Liver (tissue), 9 donors: Measurements from ENCODE around the gene EXOG. TPM values are rescaled to one million over a fixed set of nuclear protein-coding genes. Genes with fewer than 3 reads are reported as not detected.

Experiments
- DNase-seq: peaks from one replicate; pipeline ENCODE4 v3.0.0-alpha.2; 2017; ENCODE audit warnings: low spot score
- H3K27ac ChIP-seq, 2 donors: one replicate each; pipeline ENCODE4 v1.7.0; 2013; ENCODE audit warnings: inconsistent platforms in 2 of 2, low read length in 2 of 2, control low read depth in 1 of 2, low read depth in 1 of 2, mild to moderate bottlenecking in 1 of 2
- H3K27me3 ChIP-seq, 4 donors: one replicate each; pipeline versions ENCODE4 v1.6.1 to v1.7.0; 2013; ENCODE audit warnings: low read length in 3 of 4, inconsistent platforms in 1 of 4, mild to moderate bottlenecking in 1 of 4, moderate library complexity in 1 of 4; ENCODE audit not compliant: control insufficient read depth in 4 of 4, insufficient read depth in 4 of 4
- H3K36me3 ChIP-seq, 4 donors: one replicate each; pipeline versions ENCODE4 v1.6.1 to v1.7.0; 2013; ENCODE audit warnings: low read length in 3 of 4, mild to moderate bottlenecking in 3 of 4, low read depth in 1 of 4, moderate library complexity in 1 of 4; ENCODE audit not compliant: control insufficient read depth in 4 of 4, insufficient read depth in 3 of 4
- H3K4me1 ChIP-seq, 4 donors: one replicate each; pipeline versions ENCODE4 v1.6.1 to v1.7.0; 2013; ENCODE audit warnings: low read length in 3 of 4, mild to moderate bottlenecking in 3 of 4, moderate library complexity in 1 of 4; ENCODE audit not compliant: control insufficient read depth in 4 of 4, insufficient read depth in 4 of 4
- H3K4me3 ChIP-seq, 3 donors: one replicate each; pipeline versions ENCODE4 v1.6.1 to v1.7.0; 2013; ENCODE audit warnings: low read length in 3 of 3, control low read depth in 1 of 3, low read depth in 1 of 3, mild to moderate bottlenecking in 1 of 3
- H3K9ac ChIP-seq, 2 donors: one replicate each; pipeline ENCODE4 v1.7.0; 2013; ENCODE audit warnings: low read length in 2 of 2, mild to moderate bottlenecking in 2 of 2, moderate library complexity in 2 of 2, control low read depth in 1 of 2, low read depth in 1 of 2
- H3K9me3 ChIP-seq, 4 donors: one replicate each; pipeline versions ENCODE4 v1.6.1 to v1.7.0; 2013; ENCODE audit warnings: low read length in 3 of 4; ENCODE audit not compliant: control insufficient read depth in 4 of 4
- EGR1 ChIP-seq, 2 donors: IDR thresholded peaks; 2 replicates each; pipeline ENCODE4 v1.6.1; 2016 to 2018; ENCODE audit warnings: antibody characterized with exemption in 2 of 2, low read depth in 2 of 2
- FOXA1 ChIP-seq: IDR thresholded peaks from 2 replicates; pipeline ENCODE4 v1.6.1; 2016; ENCODE audit warnings: antibody characterized with exemption
- FOXA2 ChIP-seq: IDR thresholded peaks from 2 replicates; pipeline ENCODE4 v1.6.1; 2016; ENCODE audit warnings: antibody characterized with exemption
- GABPA ChIP-seq, 2 donors: IDR thresholded peaks in 1 of 2; conservative IDR thresholded peaks in 1 of 2; 2 replicates each; pipeline ENCODE4 v1.6.1; 2016; ENCODE audit warnings: antibody characterized with exemption in 2 of 2, mild to moderate bottlenecking in 1 of 2, moderate library complexity in 1 of 2
- HNF4A ChIP-seq, 2 donors: conservative IDR thresholded peaks; 2 replicates each; pipeline ENCODE4 v1.6.1; 2016; ENCODE audit warnings: antibody characterized with exemption in 2 of 2, mild to moderate bottlenecking in 2 of 2
- HNF4G ChIP-seq: IDR thresholded peaks from 2 replicates; pipeline ENCODE4 v1.6.1; 2016; ENCODE audit warnings: antibody characterized with exemption
- JUND ChIP-seq, 2 donors: IDR thresholded peaks; 2 replicates each; pipeline ENCODE4 v1.6.1; 2016; ENCODE audit warnings: antibody characterized with exemption in 2 of 2
- RAD21 ChIP-seq, 2 donors: IDR thresholded peaks; 2 replicates each; pipeline ENCODE4 v1.6.1; 2016; ENCODE audit warnings: antibody characterized with exemption in 2 of 2, mild to moderate bottlenecking in 2 of 2
- RXRA ChIP-seq, 2 donors: IDR thresholded peaks; 2 replicates each; pipeline ENCODE4 v1.6.1; 2017 to 2018; ENCODE audit warnings: antibody characterized with exemption in 2 of 2, mild to moderate bottlenecking in 1 of 2
- SP1 ChIP-seq: IDR thresholded peaks from 2 replicates; pipeline ENCODE4 v1.6.1; 2018; ENCODE audit warnings: antibody characterized with exemption, mild to moderate bottlenecking
- TAF1 ChIP-seq: conservative IDR thresholded peaks from 2 replicates; pipeline ENCODE4 v1.6.1; 2016; ENCODE audit warnings: antibody characterized with exemption, mild to moderate bottlenecking
- YY1 ChIP-seq: IDR thresholded peaks from 2 replicates; pipeline ENCODE4 v1.6.1; 2016; ENCODE audit warnings: antibody characterized with exemption, mild to moderate bottlenecking
- WGBS: extraction: QIAGEN DNeasy Blood & Tissue Kit; methylation state at CpG from one replicate; pipeline ENCODE4 v1.1.7; 2013; 5-methylcytosine and 5-hydroxymethylcytosine counted together
- polyA plus RNA-seq, 2 donors: library from polyadenylated mRNA; stranded (reverse) in 1 of 2; unstranded in 1 of 2; fragments of 200-250 nt in 1 of 2; fragments of >200 nt in 1 of 2; fragmentation: Nextera tagmentation in 1 of 2; extraction: Ambion mirVana in 1 of 2; gene quantifications; one replicate each; pipeline versions ENCODE4 v1.2.1 to v1.2.3, GENCODE V29; 2013 to 2015
- total RNA-seq, 2 donors: library from RNA; depleted of rRNA; stranded (reverse); fragments of >200 nt; gene quantifications; one replicate each; pipeline ENCODE4 v1.2.3, GENCODE V29; 2014
- TF ChIP-seq, protein P1 (sequence below): IDR thresholded peaks from 2 replicates; pipeline ENCODE4 v1.6.1; 2016; ENCODE audit warnings: antibody characterized with exemption
- TF ChIP-seq, protein P2 (sequence below): fragments of 150-350 bp; IDR thresholded peaks from 2 replicates; pipeline ENCODE4 v1.5.1; 2017; ENCODE audit warnings: improper control_type of control experiment, low read depth, low read length; ENCODE audit not compliant: missing input control
- TF ChIP-seq, protein P3 (sequence below): IDR thresholded peaks from 2 replicates; pipeline ENCODE4 v1.6.1; 2016; ENCODE audit warnings: antibody characterized with exemption, mild to moderate bottlenecking
- TF ChIP-seq, protein P4 (sequence below): IDR thresholded peaks from 2 replicates; pipeline ENCODE4 v1.6.1; 2016; ENCODE audit warnings: antibody characterized with exemption
- TF ChIP-seq, protein P5 (sequence below): IDR thresholded peaks from 2 replicates; pipeline ENCODE4 v1.6.1; 2016; ENCODE audit warnings: antibody characterized with exemption
- donor health status: healthy.
- donor health status: healthy.
- donor health status: healthy.
- donor health status: healthy.
- donor health status: healthy.

EXOG gene
- total and polyA plus RNA-seq, 4 donors = 2.1 to 4.4 (median 3.9) TPM

DNA sequence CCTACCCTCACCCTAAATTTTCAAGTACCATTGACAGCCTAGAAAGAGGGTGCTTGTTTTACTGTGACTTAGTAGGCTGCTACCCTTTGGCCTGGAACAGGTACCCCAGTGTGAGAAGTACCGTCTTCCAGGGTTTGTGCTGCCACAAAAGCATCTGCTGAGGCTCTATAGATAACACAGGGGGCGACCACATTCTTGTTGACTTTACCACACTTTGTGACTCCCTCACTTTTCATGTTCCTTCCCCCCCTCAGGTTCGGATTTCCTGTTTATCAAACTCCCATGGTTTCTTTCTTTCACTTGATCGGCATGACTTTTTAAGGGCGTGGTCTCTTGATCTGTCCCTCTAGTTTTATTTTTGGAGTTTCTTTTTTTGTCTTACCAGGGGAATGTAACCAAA is 23.5 kb downstream of the EXOG start:
- H3K36me3 ChIP-seq = peaks cover 0 to 7% (median under 1%) of the 10 kb centered on the region in 4 donors
- H3K9me3 ChIP-seq = no peaks in the 10 kb centered on the region
- H3K27ac ChIP-seq = no peak overlapping the region
- H3K4me3 ChIP-seq = no peak overlapping the region
- no peak overlapping the region for H3K9ac ChIP-seq
- no peaks in the 10 kb centered on the region for H3K4me1 ChIP-seq
- WGBS = 73% methylated on average over 5 of the region's 5 CpGs
- no peak for TF ChIP-seq EGR1 (IDR thresholded peaks at IDR 0.05; ENCODE audit: low read depth in 2 of 2)
- TF ChIP-seq, protein P1, sequence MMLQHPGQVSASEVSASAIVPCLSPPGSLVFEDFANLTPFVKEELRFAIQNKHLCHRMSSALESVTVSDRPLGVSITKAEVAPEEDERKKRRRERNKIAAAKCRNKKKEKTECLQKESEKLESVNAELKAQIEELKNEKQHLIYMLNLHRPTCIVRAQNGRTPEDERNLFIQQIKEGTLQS = no peak
- TF ChIP-seq FOXA2 = no peak
- TF ChIP-seq, protein P2, sequence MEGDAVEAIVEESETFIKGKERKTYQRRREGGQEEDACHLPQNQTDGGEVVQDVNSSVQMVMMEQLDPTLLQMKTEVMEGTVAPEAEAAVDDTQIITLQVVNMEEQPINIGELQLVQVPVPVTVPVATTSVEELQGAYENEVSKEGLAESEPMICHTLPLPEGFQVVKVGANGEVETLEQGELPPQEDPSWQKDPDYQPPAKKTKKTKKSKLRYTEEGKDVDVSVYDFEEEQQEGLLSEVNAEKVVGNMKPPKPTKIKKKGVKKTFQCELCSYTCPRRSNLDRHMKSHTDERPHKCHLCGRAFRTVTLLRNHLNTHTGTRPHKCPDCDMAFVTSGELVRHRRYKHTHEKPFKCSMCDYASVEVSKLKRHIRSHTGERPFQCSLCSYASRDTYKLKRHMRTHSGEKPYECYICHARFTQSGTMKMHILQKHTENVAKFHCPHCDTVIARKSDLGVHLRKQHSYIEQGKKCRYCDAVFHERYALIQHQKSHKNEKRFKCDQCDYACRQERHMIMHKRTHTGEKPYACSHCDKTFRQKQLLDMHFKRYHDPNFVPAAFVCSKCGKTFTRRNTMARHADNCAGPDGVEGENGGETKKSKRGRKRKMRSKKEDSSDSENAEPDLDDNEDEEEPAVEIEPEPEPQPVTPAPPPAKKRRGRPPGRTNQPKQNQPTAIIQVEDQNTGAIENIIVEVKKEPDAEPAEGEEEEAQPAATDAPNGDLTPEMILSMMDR = no peak
- TF ChIP-seq, protein P3, sequence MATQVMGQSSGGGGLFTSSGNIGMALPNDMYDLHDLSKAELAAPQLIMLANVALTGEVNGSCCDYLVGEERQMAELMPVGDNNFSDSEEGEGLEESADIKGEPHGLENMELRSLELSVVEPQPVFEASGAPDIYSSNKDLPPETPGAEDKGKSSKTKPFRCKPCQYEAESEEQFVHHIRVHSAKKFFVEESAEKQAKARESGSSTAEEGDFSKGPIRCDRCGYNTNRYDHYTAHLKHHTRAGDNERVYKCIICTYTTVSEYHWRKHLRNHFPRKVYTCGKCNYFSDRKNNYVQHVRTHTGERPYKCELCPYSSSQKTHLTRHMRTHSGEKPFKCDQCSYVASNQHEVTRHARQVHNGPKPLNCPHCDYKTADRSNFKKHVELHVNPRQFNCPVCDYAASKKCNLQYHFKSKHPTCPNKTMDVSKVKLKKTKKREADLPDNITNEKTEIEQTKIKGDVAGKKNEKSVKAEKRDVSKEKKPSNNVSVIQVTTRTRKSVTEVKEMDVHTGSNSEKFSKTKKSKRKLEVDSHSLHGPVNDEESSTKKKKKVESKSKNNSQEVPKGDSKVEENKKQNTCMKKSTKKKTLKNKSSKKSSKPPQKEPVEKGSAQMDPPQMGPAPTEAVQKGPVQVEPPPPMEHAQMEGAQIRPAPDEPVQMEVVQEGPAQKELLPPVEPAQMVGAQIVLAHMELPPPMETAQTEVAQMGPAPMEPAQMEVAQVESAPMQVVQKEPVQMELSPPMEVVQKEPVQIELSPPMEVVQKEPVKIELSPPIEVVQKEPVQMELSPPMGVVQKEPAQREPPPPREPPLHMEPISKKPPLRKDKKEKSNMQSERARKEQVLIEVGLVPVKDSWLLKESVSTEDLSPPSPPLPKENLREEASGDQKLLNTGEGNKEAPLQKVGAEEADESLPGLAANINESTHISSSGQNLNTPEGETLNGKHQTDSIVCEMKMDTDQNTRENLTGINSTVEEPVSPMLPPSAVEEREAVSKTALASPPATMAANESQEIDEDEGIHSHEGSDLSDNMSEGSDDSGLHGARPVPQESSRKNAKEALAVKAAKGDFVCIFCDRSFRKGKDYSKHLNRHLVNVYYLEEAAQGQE = no peak
- no peak for TF ChIP-seq SP1
- TF ChIP-seq, protein P4, sequence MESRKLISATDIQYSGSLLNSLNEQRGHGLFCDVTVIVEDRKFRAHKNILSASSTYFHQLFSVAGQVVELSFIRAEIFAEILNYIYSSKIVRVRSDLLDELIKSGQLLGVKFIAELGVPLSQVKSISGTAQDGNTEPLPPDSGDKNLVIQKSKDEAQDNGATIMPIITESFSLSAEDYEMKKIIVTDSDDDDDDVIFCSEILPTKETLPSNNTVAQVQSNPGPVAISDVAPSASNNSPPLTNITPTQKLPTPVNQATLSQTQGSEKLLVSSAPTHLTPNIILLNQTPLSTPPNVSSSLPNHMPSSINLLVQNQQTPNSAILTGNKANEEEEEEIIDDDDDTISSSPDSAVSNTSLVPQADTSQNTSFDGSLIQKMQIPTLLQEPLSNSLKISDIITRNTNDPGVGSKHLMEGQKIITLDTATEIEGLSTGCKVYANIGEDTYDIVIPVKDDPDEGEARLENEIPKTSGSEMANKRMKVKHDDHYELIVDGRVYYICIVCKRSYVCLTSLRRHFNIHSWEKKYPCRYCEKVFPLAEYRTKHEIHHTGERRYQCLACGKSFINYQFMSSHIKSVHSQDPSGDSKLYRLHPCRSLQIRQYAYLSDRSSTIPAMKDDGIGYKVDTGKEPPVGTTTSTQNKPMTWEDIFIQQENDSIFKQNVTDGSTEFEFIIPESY = no peak
- TF ChIP-seq, protein P5, sequence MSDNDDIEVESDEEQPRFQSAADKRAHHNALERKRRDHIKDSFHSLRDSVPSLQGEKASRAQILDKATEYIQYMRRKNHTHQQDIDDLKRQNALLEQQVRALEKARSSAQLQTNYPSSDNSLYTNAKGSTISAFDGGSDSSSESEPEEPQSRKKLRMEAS = no peak
- TF ChIP-seq YY1 = no peak
- TF ChIP-seq TAF1 = no peak
- TF ChIP-seq HNF4G = no peak
- TF ChIP-seq FOXA1 = no peak
- no peak for TF ChIP-seq RXRA (IDR thresholded peaks at IDR 0.05)
- TF ChIP-seq JUND (IDR thresholded peaks at IDR 0.05) = no peak
- no peak for TF ChIP-seq GABPA (IDR thresholded peaks at IDR 0.05 in 1 of 2, conservative IDR thresholded peaks at IDR 0.05 in 1 of 2)
- no peak for TF ChIP-seq RAD21 (IDR thresholded peaks at IDR 0.05)
- no peak for TF ChIP-seq HNF4A (conservative IDR thresholded peaks at IDR 0.05)
- no peak for DNase-seq
- H3K27me3 ChIP-seq = no peaks in the 10 kb centered on the region
